ENCODE data around the gene SLC25A33. TPM values are rescaled to one million over a fixed set of nuclear protein-coding genes. Genes with fewer than 3 reads are reported as not detected.
"Not testable (repeated sequence)": the region's sequence is repeated elsewhere in the genome, so short reads cannot be mapped to it uniquely, and the experiment has no call there.

Gene SLC25A33
- total and polyA plus RNA-seq, 2 of the 8 experiments (the other 6 are each of a cell fraction or from before 2014, with no cell fraction given): 7.8 to 12.8 TPM

DNA sequence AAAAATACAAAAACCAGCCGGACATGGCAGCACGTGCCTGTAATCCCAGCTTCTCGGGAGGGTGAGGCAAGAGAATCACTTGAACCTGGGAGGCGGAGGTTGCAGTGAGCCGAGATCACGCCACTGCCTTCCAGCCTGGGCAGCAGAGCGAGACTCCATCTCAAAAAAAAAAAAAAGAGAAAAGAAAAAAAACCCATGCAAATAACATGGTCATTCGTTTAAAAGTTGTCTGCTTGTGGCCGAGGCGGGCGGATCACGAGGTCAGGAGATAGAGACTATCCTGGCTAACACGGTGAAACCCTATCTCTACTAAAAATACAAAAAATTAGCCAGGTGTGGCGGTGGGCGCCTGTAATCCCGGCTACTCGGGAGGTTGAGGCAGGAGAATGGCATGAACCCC, 20.8 kb downstream of the SLC25A33 start:
- not testable (repeated sequence) for H3K4me3 ChIP-seq (ENCODE audit: extremely low read depth in 1 of 4, insufficient read depth in 2 of 4, low read depth in 3 of 4, low read length in 4 of 4); H3K4ac ChIP-seq (replicated peaks; ENCODE audit: insufficient read length, low read depth, low read length); H3K23me2 ChIP-seq (ENCODE audit: low read depth, low read length); H2BK15ac ChIP-seq (ENCODE audit: low read length); H2BK120ac ChIP-seq (replicated peaks; ENCODE audit: low read depth, low read length); H3K27me3 ChIP-seq (replicated peaks in 1 of 4; ENCODE audit: control insufficient read depth in 3 of 4, extremely low read depth in 1 of 4, insufficient read depth in 3 of 4, low read length in 3 of 4); H3K56ac ChIP-seq (replicated peaks; ENCODE audit: insufficient read length, low read depth, low read length); H4K91ac ChIP-seq (replicated peaks; ENCODE audit: insufficient read length, low read length); FAIRE-seq; H2BK12ac ChIP-seq (ENCODE audit: low read depth, low read length); H2BK5ac ChIP-seq (ENCODE audit: low read depth, low read length); H3K27ac ChIP-seq (ENCODE audit: low read depth, low read length); H3K14ac ChIP-seq (ENCODE audit: insufficient read length); H4K5ac ChIP-seq (ENCODE audit: insufficient read length, low read depth, low read length); H3K9ac ChIP-seq (replicated peaks in 1 of 4; ENCODE audit: extremely low read depth in 1 of 4, low read depth in 3 of 4, low read length in 3 of 4); H3K79me2 ChIP-seq (ENCODE audit: control insufficient read depth in 1 of 2, insufficient read depth in 2 of 2, low read length in 2 of 2); H3K4me2 ChIP-seq (ENCODE audit: insufficient read depth in 1 of 2, low read depth in 2 of 2, low read length in 2 of 2); DNase-seq (ENCODE audit: low read depth in 1 of 2, low spot score in 2 of 2); H4K8ac ChIP-seq (ENCODE audit: extremely low read depth, insufficient read depth, low read length); H3K79me1 ChIP-seq (ENCODE audit: low read depth, low read length); H3K18ac ChIP-seq (ENCODE audit: extremely low read depth, low read length); H3K4me1 ChIP-seq (replicated peaks in 1 of 4; ENCODE audit: control insufficient read depth in 3 of 4, insufficient read depth in 4 of 4, low read length in 3 of 4); H3K23ac ChIP-seq (ENCODE audit: insufficient read length); H2AK5ac ChIP-seq (ENCODE audit: low read depth, low read length); H3K9me3 ChIP-seq (ENCODE audit: insufficient read depth in 2 of 2, low read depth in 1 of 2, low read length in 1 of 2); H2BK20ac ChIP-seq (ENCODE audit: low read length); H2AFZ ChIP-seq (ENCODE audit: low read length)
- CTCF ChIA-PET (ENCODE audit: partially characterized antibody): interaction anchor here (0.6 kb wide), 1 partner anchor 28 kb away, joined by 5 read pairs; no protein-coding TSS in a partner anchor
- peaks cover 5 to 41% (median 27%) of the 10 kb centered on the region in 4 experiments; a peak in 7 of 8 replicates for H3K36me3 ChIP-seq (ENCODE audit: control insufficient read depth in 2 of 4, insufficient read depth in 4 of 4, low read length in 3 of 4)
- POLR2A ChIA-PET (ENCODE audit: partially characterized antibody): interaction anchor here (1.1 kb wide), 1 partner anchor 63 kb away, joined by 3 read pairs; no protein-coding TSS in a partner anchor
- H4K20me1 ChIP-seq (replicated peaks in 1 of 2; ENCODE audit: control insufficient read depth in 1 of 2, insufficient read depth in 2 of 2, low read length in 2 of 2): peaks cover 2 to 22% of the 10 kb centered on the region in 2 experiments
- WGBS, 2 experiments (ENCODE audit: extremely low coverage in 1 of 2, insufficient coverage in 1 of 2, insufficient read length in 1 of 2, insufficient replicate concordance in 2 of 2, low coverage in 1 of 2, low lambda C conversion rate in 2 of 2, missing lambda C conversion rate in 1 of 2): 96% methylated on average over 17 of the region's 17 CpGs; no CpG with 5 or more reads in 1 of the 2 experiments

Data from H1 (cell line).